Esophagus squamous epithelium (tissue), 4 donors: Measurements from ENCODE around the gene BICDL2.

Experiments
- CTCF ChIP-seq, 6 experiments: fragments of 450-650 bp in 4 of 6; fragments of 200-600 bp in 2 of 6; sonication (generic) in 2 of 6; IDR thresholded peaks; one replicate each; pipeline ENCODE4 v1.5.1; 2016 to 2019; ENCODE audit warnings: antibody characterized with exemption in 6 of 6, mild to moderate bottlenecking in 4 of 6, moderate library complexity in 4 of 6
- POLR2A ChIP-seq, 4 donors: fragments of 450-650 bp; IDR thresholded peaks; one replicate each; pipeline ENCODE4 v1.6.1; 2017; ENCODE audit warnings: antibody characterized with exemption in 4 of 4, mild to moderate bottlenecking in 4 of 4, moderate library complexity in 3 of 4

DNA sequence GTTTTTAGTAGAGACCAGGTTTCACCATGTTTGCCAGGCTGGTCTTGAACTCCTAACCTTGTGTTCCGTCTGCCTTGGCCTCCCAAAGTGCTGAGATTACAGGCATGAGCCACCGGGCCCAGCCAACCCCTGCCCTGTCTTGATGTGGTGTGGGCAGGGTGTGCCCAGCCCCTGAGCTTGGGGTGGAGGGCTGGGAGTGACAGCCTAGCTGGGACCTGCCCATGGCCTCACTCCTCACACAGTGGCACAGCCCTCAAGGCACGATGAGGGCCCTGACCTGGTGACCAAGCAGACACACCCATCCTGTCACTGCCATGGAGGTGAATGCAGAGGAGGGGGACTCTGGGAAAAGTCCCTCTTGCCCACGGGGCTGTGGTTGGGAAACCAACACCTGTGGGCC is 31.7 kb upstream of the BICDL2 start:
- TF ChIP-seq CTCF (IDR thresholded peaks at IDR 0.05) (no peak), POLR2A (IDR thresholded peaks at IDR 0.05) (no peak)
